Osteoblast (primary cell): ENCODE measurements around the gene QRSL1. TPM values are rescaled to one million over a fixed set of nuclear protein-coding genes. Genes with fewer than 3 reads are reported as not detected.
"Not testable (repeated sequence)": the region's sequence is repeated elsewhere in the genome, so short reads cannot be mapped to it uniquely, and the experiment has no call there.

Experiments
- DNase-seq: peaks from one replicate; pipeline ENCODE4 v3.0.0; 2011; ENCODE audit warnings: low spot score, mixed read lengths; ENCODE audit not compliant: insufficient read length; ENCODE audit errors: missing footprints
- H2AFZ ChIP-seq: 2 replicates; pipeline ENCODE4 v1.6.0; 2011; ENCODE audit warnings: mild to moderate bottlenecking, low read length
- H3K27ac ChIP-seq: 2 replicates; pipeline ENCODE4 v1.5.1; 2011; ENCODE audit warnings: mild to moderate bottlenecking, low read depth, low read length, moderate library complexity
- H3K27me3 ChIP-seq: 2 replicates; pipeline ENCODE4 v1.6.0; 2012; ENCODE audit warnings: mild to moderate bottlenecking, control low read depth, inconsistent platforms, low read length, moderate library complexity; ENCODE audit not compliant: insufficient read depth
- H3K36me3 ChIP-seq: 2 replicates; pipeline ENCODE4 v1.5.1; 2011; ENCODE audit warnings: mild to moderate bottlenecking, low read length, control low read depth, moderate library complexity; ENCODE audit not compliant: insufficient read depth
- H3K4me1 ChIP-seq: 2 replicates; pipeline ENCODE4 v1.5.1; 2011; ENCODE audit warnings: mild to moderate bottlenecking, low read length, control low read depth, moderate library complexity; ENCODE audit not compliant: insufficient read depth
- H3K4me2 ChIP-seq: 2 replicates; pipeline ENCODE4 v1.6.0; 2011; ENCODE audit warnings: mild to moderate bottlenecking, low read length; ENCODE audit not compliant: insufficient read depth
- H3K4me3 ChIP-seq: fragments of 200-600 bp; sonication (generic); 3 replicates; pipeline ENCODE4 v1.5.1; 2012; ENCODE audit warnings: mild to moderate bottlenecking, low read length, inconsistent platforms; ENCODE audit not compliant: insufficient read depth
- H3K79me2 ChIP-seq: 2 replicates; pipeline ENCODE4 v1.6.0; 2012; ENCODE audit warnings: mild to moderate bottlenecking, low read length, control low read depth, inconsistent platforms; ENCODE audit not compliant: insufficient read depth
- H3K9me3 ChIP-seq: 2 replicates; pipeline ENCODE4 v1.5.1; 2011; ENCODE audit warnings: low read depth, low read length, control low read depth
- H4K20me1 ChIP-seq: 2 replicates; pipeline ENCODE4 v1.6.0; 2012; ENCODE audit warnings: mild to moderate bottlenecking, low read length, control low read depth; ENCODE audit not compliant: insufficient read depth
- total RNA-seq: library from RNA; depleted of rRNA; stranded (reverse); fragments of >200 nt; gene quantifications from 2 replicates; pipeline ENCODE4 v1.2.3, GENCODE V29; 2012
- TF ChIP-seq, protein P1 (sequence below): IDR thresholded peaks from 2 replicates; pipeline ENCODE4 v1.5.1; 2011; ENCODE audit warnings: mild to moderate bottlenecking, low read depth, low read length, moderate library complexity; ENCODE audit errors: extremely low read depth

QRSL1 gene
- total RNA-seq, 1 donor = 12.7 TPM

DNA sequence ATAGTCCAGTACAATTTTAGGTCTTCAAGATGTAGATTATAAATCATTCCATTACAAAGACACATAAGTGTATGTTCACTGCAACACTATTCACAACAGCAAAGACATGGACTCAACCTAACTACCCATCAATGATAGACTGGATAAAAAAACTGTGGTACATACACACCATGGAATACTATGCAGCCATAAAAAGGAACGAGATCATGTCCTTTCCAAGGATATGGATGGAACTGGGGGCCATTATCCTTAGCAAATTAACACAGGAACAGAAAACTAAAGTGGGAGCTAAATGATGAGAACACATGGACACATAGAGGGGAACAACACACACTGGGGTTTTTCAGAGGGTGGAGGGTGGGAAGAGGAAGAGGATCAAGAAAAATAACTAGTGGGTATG is 6.3 kb upstream of the QRSL1 start:
- Histone ChIP-seq H3K4me3 (no peak overlapping the region), H3K4me1 (peaks cover 5% of the 10 kb centered on the region), H3K36me3 (no peaks in the 10 kb centered on the region), H3K27me3 (no peaks in the 10 kb centered on the region), H3K9me3 (no peaks in the 10 kb centered on the region), H3K27ac (no peak overlapping the region), H3K79me2 (no peaks in the 10 kb centered on the region), H3K4me2 (no peak overlapping the region), H4K20me1 (no peaks in the 10 kb centered on the region), H2AFZ (no peak overlapping the region)
- TF ChIP-seq, protein P1, sequence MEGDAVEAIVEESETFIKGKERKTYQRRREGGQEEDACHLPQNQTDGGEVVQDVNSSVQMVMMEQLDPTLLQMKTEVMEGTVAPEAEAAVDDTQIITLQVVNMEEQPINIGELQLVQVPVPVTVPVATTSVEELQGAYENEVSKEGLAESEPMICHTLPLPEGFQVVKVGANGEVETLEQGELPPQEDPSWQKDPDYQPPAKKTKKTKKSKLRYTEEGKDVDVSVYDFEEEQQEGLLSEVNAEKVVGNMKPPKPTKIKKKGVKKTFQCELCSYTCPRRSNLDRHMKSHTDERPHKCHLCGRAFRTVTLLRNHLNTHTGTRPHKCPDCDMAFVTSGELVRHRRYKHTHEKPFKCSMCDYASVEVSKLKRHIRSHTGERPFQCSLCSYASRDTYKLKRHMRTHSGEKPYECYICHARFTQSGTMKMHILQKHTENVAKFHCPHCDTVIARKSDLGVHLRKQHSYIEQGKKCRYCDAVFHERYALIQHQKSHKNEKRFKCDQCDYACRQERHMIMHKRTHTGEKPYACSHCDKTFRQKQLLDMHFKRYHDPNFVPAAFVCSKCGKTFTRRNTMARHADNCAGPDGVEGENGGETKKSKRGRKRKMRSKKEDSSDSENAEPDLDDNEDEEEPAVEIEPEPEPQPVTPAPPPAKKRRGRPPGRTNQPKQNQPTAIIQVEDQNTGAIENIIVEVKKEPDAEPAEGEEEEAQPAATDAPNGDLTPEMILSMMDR = no peak
- no peak for DNase-seq

- Histone ChIP-seq H3K27ac (no peak overlapping the region), H3K79me2 (peaks cover 16% of the 10 kb centered on the region), H4K20me1 (no peaks in the 10 kb centered on the region), H3K4me1 (peaks cover 13% of the 10 kb centered on the region), H3K9me3 (no peaks in the 10 kb centered on the region), H3K4me2 (no peak overlapping the region), H2AFZ (no peak overlapping the region), H3K36me3 (no peaks in the 10 kb centered on the region), H3K27me3 (no peaks in the 10 kb centered on the region), H3K4me3 (no peak overlapping the region)
- DNase-seq = no peak
- TF ChIP-seq, protein P1 = no peak
Measured at GRCh38 chr6:106626485-106626884, 2.9 kb upstream of the QRSL1 start.

DNA sequence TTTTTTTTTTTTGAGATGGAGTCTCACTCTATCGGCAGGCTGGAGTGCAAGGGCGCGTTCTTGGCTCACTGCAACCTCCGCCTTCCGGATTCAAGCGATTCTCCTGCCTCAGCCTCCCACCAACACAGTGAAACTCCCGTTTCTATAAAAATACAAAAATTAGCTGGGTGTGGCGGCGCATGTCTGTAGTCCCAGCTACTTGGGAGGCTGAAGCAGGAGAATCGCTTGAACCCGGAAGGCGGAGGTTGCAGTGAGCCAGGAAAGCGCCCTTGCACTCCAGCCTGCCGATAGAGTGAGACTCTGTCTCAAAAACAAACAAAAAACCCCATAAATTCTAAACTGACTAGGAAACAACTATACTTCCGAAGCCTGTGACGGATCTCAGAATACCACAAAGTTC is 1.6 kb upstream of the QRSL1 start:
- H3K36me3 ChIP-seq, H4K20me1 ChIP-seq, H2AFZ ChIP-seq, H3K9me3 ChIP-seq, H3K4me3 ChIP-seq, H3K27me3 ChIP-seq, H3K27ac ChIP-seq, H3K4me2 ChIP-seq, DNase-seq: not testable (repeated sequence)
- peaks cover 12% of the 10 kb centered on the region for H3K4me1 ChIP-seq
- H3K79me2 ChIP-seq = peaks cover 27% of the 10 kb centered on the region

DNA sequence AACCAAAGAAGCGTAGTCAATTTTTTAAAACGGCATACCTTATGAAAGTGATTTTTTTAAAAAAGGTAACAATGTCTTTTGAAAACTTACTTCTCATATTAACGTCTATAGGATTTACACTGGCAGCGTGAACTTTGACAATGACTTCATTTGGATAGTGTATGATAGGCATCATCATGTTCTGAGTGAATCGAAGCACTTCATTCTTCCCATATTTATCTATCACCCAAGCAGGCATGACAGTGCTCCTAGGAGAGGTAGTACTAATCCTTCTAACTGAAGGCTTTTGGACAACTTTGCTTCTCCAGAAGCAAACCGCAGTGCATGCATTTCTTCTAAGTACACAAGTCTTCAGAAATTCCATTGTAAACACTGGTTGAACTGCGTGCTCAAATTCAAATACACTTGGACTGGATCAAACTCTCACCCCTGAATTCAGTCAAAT is 698 bp upstream of the QRSL1 start:
- Histone ChIP-seq H3K9me3 (no peaks in the 10 kb centered on the region), H3K4me2 (peak overlapping the region; percentile 81), H3K27me3 (no peaks in the 10 kb centered on the region), H2AFZ (peak overlapping the region; percentile 86), H3K27ac (peak overlapping the region; percentile 77), H4K20me1 (peaks cover 9% of the 10 kb centered on the region), H3K79me2 (peaks cover 33% of the 10 kb centered on the region), H3K4me1 (peaks cover 12% of the 10 kb centered on the region), H3K4me3 (peak overlapping the region; percentile 85), H3K36me3 (no peaks in the 10 kb centered on the region)
- TF ChIP-seq, protein P1 = no peak
- no peak for DNase-seq
